NOMO-1 treated with dmso at 0.1 percent for 144 hours (cell line): ENCODE results near the gene CDH23.
A peak's percentile ranks its signal among the peaks of the same experiment; 100 is the strongest.

Experiments
- DNase-seq: peaks from one replicate; lab custom pipeline; 2025; ENCODE audit not compliant: unreplicated experiment; lab: John Stamatoyannopoulos, UW

Gene CDH23

DNA sequence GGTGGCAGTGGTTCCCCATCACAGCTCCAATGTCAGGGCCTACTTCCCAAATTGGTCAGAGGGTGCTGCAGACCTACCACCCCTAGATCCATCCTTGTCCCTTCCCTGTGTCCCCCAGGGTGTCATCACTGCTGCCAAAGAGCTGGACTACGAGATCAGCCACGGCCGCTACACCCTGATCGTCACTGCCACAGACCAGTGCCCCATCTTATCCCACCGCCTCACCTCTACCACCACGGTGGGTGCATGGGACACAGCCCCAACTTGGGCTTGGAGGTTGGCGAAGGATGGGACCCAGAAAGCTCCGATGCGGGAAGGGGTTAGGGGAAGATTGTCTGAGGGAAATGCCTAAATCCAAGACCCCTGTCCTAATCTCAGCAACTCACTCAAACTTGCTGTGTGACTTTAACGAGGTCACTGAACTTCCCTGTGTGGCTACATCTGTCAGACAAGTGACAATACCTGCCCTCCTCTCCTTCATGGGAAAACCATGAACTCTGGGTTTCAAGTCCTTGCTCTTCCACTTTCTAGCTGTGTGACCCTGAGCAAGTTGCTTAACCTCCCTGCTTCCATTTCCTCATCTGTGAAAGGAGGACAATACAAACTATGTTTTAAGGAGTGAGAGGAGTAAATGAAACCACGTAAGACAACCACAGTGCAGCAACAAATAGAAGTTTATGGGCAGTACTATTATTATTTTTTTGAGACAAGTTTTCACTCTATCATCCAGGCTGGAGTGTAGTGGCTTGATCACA is 381.5 kb downstream of the CDH23 start:
- DNase-seq, result no peak

DNA sequence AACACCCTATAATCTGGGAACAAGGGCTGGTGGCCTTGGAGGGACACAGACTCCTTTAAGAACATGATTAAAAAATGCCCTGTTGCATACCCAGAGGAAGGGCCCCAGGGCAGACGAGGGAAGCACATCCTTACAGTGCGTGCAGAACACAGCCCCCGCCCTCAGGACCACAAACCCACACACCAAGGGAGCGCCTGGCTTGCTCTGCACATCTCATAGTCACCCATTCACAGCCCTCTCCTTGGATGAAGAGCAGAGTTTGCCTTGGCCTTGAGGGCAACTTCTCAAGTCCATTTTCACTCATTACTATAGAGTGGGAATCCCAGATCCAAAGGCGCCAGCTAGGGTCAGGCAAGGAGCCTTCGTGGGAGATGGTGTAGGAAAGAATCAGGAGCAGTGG is 382.9 kb downstream of the CDH23 start:
- DNase-seq, result no peak

DNA sequence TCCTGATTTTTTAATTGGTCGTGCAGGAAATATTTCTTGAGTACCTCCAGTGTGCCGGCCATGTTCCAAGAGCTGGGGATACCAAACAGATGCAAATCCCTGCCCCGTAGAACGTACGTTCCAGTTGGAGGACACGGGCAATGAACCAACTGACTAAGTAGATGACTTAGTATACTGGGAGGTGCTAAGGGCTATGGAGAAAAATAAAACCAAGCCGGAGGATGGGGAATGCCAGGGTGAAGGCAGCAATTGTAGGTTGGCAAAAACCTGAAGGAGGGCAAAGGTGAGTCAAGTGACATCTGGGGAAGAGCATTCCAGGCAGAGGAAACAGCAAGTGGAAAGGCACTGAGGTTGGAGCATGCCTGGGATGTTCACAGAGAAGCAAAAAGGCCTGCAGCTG is 383.4 kb downstream of the CDH23 start:
- no peak for DNase-seq

DNA sequence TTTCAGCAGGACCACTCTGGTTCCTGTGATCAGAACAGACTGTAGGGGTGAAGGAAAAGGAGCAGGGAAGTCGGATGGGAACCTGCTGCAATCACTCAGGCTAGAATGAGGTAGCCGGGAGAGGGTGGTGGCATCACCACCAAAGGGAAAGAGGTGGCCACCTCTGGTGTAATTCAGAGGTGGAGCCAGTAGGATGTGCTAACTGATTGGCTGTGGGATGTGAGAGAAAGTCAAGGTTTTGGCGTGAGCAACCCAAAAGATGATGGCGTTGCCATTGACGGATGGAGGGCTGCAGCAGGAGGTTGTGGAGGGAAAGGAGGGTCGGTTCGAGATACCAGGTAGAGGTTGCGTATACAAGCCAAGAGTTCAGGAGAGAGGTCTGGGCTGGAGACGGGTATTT is 384.0 kb downstream of the CDH23 start:
- DNase-seq, result no peak

DNA sequence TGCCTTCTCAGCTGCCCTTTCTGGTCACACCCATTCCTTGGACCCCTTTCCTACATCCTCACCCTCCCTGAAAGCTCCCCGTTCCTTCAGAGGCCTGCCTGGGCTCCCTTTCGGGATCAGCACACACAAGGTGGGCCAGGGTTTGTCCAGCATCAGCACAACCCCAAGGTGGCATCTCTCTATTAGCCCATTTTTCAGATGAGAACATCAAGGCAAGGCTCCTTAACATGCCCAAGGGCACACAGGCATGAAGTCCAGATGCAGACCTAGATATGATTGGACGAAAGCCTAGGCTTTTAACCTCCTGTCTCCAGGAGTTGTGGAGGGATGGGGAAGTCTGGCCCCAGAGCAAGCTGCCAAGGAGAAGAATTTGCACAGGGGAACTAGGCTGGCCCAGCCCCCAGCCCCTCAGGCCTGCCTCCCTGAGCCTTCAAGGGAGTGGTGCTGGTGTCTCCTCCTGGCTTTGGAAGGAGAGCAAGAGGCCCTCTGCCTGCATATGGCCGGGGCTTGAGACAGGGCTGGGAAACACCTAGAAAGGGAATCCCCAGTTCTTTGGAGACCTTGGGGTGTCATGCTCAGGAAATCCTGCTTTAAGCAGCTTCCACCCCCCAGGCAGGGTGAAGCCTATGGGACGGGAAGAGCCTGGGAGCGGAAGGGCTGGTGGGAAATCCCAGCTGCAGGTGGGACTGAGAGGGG is 385.6 kb downstream of the CDH23 start:
- DNase-seq, result no peak

DNA sequence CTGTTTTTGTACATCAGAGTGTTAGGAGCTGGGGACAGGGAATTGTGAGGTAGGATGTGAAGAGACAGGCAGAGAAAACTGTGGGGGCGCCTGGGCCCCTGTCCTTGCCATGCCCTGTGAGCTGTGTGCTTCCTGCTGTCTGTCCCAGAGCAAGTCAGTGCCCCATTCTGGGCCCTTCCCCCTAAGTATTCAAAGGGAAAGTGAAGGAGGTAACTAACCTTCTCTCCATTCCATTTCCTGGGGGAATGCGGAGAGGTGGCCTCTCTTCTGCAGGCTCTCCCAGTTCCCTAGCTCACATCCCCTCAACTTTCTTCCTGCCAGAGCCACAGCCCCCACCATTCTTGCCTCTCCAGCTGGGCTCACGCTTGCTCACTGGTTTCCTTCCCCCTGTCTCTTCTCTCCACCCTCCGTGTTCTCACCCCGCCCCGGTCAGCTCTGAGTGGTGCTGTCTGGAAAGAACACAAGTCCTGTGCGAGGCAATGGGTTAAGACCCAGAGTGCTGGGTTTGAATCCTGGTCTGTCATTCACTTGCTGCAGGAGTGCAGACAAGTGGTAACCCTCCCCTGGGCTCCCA is 386.3 kb downstream of the CDH23 start:
- no peak for DNase-seq

DNA sequence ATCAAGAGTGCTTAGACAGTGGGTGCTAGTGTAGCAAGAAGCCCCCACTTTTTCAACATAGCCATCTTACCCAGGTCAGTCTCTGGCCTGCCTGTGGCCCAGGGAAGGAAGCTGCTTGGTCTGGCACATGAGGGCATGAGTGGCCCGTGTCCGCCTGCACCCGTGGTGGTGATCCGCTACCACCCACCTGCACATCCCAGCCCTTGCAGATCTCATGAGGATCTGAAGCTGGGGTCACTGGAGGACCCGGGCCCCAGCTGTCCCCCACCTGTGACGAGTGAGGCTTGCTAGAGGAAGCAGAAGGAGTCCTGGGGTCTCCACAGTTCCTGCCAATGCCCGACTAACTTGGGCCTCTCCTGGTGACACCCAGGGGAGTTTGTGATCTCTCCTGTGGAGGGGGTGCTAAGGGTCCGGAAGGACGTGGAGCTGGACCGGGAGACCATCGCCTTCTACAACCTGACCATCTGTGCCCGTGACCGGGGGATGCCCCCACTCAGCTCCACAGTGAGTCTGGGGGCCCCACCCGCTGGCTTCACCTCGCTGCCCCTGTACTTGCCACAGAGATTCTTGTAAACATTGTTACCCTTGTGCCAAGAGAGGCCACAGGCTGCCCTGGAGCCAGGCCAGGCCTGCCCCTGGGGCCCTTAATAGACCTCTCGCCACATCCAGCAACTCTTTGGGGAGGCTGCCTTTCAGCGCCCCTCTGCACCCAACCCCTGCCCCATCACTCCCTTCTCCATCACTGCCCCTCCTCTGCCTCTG is 387.4 kb downstream of the CDH23 start:
- no peak for DNase-seq

DNA sequence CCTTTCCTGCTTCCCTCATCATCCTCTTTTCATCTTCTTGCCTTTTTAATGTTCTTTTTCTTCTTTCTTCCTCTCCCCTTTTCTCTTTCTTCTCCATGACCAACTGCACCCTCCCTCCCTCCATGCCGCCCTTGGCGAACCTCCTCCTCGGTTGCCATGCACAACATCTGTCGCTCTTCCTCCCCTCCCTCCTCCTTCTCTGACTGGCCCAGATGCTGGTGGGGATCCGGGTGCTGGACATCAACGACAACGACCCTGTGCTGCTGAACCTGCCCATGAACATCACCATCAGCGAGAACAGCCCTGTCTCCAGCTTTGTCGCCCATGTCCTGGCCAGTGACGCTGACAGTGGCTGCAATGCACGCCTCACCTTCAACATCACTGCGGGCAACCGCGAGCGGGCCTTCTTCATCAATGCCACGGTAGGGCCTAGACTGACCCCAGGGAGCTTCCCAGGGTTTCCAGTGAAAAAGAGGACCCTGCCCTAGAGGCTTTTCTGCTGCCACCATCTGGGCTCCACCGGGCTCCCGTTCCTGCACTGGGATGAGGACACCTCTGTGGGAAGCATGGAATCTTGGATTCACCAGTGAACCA is 388.1 kb downstream of the CDH23 start:
- no peak for DNase-seq

DNA sequence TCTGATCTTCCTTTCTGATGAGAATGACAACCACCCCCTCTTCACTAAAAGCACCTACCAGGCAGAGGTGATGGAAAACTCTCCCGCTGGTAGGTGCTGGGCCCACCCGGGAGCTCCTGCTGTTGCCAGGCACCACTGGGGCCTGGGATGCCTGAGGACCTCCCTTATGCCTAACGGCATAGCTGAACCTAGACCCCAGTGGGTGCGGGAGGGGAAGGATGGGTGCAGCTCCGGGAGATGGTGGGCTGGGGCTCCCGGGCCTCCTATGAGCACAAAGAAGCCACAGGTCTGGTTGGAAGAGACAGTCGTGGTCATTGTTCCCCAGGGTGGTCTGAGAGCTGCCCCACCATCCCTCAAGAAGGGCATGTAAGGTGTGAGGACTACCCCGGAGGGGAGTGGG is 392.2 kb downstream of the CDH23 start:
- no peak for DNase-seq

DNA sequence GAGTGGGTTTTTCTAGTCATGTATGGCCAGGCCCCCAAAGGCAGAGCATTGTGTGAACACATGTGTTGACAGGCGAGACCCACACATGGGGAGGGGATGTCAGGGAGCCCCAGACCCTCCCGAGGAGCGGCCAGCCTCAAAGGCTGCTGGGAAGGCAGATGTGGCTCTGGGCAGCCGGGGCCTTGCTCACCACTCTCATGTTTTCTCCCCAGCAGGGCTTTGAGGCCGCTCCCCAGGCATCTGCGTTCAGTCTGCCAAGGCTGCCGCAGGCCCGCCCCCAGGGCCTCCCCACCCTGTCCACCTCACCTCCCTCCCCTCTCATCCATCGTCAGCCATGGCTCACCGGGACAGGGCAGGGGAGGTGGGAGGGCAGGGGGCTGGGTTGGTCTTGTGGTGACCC is 393.2 kb downstream of the CDH23 start:
- no peak for DNase-seq

DNA sequence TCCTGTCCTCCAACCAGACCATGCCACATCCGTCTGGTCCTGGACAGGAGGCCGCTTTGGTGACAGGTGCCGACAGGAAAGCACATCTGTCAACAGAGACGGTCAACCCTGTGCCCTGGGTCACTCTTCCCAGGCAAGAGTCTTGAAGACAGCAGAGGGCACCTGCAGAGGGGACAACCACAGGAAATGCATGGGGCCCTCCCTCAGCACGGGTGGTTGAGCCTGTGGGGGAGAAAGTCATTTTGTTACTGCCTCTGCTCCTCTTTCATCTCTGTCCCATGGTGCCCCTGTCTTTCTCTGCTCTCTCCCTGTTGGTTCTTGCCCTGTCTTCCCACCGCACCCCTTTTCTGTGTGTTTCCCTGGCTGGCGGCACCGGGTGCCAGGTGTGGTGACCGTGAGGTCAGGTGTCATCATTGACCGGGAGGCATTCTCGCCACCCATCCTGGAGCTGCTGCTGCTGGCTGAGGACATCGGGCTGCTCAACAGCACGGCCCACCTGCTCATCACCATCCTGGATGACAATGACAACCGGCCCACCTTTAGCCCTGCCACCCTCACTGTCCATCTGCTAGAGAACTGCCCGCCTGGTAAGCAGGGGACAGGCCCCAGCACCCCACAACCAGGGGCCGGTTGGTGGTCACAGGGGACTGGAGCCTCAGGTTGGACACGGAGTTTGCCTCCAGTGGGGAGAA is 394.2 kb downstream of the CDH23 start:
- no peak for DNase-seq

DNA sequence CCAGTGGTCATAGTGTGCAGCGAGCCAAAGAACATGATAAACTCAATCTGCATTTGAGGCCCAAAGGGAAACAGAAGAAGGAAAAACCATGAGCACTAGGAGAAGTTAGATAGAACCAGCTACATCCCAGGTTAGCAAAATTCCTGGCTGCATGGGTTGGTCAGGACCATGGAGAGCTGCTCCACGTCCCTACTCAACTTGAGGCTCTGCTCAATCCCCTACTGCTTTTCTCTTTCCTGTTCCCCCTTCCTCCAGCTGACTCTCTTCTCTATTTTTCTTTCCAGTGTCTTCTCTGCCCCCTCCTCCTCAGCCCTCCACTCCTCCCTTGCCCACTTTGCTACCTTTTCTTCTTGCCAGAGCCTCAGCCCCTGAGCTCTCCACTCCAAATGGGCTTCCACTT is 398.5 kb downstream of the CDH23 start:
- no peak for DNase-seq

DNA sequence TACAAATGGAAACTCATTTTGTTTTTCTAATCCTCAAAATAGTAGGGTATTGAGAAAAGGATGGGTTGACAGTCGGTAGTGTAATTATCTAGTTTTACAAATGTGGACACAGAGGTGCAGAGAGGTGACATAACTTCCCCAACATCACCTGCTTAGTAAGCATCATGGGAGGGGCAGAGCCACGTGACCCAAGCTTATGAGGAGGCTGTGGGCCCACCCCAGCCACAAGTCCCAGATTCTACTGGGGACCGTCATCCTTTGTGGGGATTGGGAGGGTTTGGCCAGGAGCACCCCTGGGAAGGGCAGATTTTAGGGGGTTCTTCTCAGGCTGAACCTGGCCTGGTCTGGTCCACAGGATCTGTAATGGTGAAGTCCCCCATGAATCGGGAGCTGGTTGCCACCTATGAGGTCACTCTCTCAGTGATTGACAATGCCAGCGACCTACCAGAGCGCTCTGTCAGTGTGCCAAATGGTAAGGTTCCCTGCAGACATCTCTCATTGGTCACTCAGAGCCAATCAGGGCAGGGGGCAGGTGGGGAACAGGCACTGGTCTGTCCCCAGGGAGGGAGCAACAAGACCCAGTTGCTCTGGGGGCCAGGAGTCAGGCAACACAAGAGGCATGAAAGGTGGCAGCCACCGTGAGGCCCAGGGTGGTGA is 400.2 kb downstream of the CDH23 start:
- DNase-seq, result no peak

DNA sequence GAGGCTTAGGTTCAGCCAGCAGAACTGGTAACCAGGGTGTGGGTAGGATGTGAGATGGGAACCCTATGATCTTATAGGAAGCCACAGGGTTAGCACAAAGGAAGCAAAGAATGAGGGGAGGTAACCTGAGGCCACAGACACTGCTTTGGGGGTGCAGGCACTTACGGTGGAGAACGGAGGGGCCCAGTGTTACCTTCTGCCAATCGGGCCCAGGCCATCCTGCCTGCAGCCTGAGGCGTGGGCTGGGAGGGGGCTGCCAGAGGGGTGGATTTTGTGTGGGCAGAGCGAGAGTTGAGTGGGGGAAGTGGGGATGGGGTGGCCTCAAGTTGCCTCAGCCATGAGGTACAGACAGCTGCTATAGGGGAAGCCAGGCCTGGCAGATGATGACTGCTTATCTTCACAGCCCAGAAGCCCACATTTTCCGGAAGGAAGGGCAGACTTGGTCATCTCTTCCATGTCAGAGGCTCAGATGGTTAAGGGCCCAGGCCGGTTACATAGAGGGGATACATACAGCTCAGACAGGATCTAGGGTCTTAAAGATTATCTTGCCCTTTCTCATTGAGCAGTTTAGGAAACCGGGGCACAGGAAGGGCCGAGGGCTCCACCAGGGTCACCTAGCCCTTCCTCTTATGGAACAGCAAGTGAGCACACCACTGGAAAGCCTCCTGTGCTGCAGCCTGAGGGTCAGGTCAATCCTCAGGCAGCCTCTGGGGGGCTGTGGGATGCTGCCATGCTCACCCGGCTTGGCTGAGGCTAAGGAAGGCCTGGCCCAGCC is 401.0 kb downstream of the CDH23 start:
- DNase-seq, result no peak

DNA sequence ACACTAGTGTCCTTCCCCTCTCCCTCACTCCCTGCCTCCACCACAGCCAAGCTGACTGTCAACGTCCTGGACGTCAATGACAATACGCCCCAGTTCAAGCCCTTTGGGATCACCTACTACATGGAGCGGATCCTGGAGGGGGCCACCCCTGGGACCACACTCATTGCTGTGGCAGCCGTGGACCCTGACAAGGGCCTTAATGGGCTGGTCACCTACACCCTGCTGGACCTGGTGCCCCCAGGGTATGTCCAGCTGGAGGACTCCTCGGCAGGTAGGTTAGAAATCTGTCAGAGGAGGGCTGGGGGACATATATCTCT is 401.5 kb downstream of the CDH23 start:
- no peak for DNase-seq

DNA sequence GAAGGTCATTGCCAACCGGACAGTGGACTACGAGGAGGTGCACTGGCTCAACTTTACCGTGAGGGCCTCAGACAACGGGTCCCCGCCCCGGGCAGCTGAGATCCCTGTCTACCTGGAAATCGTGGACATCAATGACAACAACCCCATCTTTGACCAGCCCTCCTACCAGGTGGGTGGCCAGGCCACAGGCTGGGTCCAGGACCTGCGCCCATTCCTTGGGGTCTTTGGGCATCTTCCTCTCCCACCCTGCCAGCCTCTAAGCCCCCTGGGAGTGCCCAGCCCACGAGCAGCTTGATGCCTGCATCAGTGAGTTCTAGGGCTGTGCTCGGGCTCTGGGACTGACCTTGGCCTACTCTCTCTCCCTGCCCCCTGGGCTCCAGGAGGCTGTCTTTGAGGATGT is 402.4 kb downstream of the CDH23 start:
- no peak for DNase-seq

DNA sequence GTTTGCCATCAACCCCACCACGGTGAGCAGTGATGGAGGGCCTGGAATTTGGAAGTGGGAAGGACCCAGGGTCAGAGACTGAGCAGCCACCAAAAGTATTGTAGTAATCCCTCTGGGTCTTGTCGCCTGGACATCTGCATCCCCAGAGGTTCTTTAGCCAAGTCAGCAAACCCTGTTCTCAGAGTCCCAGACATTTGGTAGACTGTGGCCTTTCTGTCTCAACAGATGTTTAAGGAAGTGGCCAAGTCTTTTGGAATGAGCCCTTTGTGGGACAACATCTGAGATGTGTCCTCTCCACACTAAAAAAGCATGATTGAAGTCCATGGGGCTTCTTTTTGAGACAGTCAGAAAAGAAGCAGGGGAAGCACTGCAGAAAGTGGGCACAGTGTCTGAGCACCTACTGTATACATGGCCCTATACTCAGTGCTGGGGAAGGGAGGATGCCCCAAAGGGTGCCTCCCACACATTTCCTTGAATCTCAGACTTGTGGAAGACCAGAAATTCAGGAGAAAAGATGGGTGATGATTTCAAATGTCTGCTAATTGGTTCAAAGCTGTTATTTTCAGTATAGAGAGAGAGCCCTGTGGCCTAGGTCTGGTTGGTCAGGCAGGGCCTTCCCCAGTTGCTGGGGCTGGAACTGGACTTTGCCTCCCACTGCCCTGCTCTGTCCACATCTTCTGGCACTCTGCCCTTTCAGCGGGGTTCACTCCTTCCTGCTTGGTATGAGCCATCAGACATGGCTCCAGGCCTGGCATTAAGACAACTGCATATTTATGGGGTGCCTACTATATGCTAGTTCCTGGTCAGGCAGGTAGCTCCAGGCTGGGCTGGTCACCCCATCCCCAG is 403.1 kb downstream of the CDH23 start:
- no peak for DNase-seq

DNA sequence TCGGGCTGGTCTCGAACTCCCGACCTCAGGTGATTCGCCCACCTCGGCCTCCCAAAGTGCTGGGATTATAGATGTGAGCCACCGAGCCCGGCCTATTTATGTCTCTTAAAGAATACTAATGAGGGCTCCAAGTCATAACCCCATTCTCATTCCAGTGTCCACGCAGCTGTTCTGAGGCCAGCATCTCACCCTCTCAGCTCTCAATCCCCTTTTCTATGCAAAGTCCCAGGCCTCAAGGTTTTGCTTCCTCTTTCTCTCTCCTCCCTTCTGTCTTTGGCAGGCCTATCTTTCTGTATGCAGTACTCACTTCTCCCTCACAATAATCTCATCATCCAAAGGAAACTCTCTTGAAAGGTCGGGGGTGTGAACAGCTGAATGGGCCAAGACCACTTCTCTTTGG is 404.6 kb downstream of the CDH23 start:
- peak; percentile 56 for DNase-seq

DNA sequence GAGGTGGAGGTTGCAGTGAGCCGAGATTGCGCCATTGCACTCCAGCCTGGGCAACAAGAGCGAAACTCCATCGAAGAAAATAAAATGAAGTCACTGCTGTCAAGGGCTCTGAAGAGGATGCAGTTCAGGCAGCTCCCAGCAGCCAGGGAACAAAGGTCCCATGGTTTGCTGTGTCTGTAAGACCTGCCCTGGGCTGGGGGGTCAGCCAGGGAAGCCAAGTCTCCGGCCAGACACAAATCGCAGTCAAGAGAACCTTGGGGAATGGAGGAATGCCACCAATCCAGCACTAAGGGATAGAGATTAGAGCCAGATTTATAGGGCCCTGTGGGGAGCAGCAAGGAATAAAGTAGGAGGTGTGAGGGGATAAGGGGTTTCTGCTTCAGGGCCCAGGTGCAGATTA is 405.5 kb downstream of the CDH23 start:
- no peak for DNase-seq
